Measurements from ENCODE around the gene ATP12A.

GRCh38 chr13:24652359-24652758, 27.8 kb upstream of the ATP12A start:
- TF ChIP-seq NRF1 (IDR thresholded peaks at IDR 0.05; ENCODE audit: low read depth, low read length) (no peak), RAD21 (IDR thresholded peaks at IDR 0.05 in 1 of 2, conservative IDR thresholded peaks at IDR 0.05 in 1 of 2; ENCODE audit: low read depth in 2 of 2, low read length in 2 of 2) (no peak)

Data from H1 (cell line).